HG03066 (cell line): ENCODE data around the gene CLDN15.

Experiments used
- ATAC-seq: cut with Tn5 transposase; IDR thresholded peaks from one replicate; pipeline ENCODE4 v1.9.1; 2021; ENCODE audit warnings: low read depth; ENCODE audit not compliant: unreplicated experiment

The CLDN15 gene

DNA sequence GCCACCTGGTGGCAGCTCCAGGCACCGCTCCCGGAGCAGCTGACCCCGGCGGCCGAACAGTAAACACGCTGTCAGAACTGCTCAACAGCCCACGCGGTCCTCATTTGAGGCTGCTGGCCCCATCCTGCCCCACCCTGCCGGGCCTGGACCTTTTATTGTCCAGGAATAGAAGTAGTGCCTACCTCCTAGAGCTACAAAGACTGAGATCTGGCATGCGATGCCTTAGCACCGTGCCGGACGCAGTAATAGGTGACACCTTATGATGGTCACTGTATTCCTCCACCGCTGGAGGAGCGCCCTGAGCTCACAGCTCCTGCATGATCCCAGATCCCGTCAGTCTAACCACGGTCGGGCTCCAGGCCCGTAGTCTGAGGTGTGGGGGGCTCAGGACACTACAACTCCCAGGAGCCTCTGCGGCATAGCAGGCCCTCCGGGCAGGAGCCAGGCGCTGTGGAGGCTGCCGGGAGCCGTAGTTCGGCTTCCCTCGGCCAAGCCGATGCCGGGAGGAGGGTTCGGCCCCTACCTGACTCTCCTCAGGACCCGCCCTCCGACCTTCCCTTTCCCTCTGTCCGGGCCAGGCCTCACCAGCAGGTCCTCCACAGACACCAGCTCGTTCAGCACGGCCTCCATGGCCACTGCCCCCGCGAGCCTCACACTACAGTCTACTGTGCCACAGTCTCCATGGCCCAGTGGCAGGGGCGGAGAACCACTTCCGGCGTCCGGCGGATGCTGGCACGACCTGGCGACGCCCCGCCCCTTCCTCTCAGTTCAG, 7.0 kb upstream of the CLDN15 start, which contains the start of gene FIS1:
Gene FIS1, minus strand, starts transcription at position 707 of the 772 bp plus-strand sequence. Its CDS starts 77 bp downstream, at position 630.
- ATAC-seq, result peak; percentile 87

DNA sequence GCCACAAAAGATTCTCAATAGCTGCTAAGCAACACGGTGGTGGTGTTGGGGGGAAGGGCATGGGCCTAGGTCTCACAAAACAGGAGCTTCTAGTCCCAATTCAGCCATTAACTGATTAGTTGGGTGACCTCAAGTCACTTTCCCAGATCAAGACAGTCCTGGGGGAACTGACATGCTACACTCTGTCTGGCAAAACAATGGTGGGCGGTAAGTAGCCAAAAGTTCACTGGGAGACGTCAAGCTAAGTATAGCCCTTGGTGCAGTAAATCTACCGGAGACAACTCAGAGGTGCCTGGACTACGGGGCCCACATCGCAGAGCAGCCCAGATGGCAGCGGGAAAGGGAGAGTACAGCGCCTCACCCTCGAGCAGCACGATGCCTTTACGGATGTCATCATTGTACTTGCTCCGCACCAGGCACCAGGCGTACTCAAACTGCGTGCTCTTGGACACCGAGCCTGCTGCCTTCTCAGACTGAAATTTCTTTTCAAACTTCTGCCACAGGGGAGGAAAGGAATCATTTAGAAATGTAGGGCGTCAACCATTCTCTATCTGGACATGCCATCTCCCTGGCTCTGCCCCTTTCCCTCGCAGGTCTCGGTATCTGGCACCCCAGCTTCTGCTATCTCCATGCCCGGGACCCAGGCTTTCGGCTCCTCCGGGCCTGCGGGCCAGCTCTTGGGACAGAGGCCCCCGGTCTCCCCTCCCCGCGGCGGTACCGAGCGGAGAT, 6.2 kb upstream of the CLDN15 start:
- no peak for ATAC-seq

DNA sequence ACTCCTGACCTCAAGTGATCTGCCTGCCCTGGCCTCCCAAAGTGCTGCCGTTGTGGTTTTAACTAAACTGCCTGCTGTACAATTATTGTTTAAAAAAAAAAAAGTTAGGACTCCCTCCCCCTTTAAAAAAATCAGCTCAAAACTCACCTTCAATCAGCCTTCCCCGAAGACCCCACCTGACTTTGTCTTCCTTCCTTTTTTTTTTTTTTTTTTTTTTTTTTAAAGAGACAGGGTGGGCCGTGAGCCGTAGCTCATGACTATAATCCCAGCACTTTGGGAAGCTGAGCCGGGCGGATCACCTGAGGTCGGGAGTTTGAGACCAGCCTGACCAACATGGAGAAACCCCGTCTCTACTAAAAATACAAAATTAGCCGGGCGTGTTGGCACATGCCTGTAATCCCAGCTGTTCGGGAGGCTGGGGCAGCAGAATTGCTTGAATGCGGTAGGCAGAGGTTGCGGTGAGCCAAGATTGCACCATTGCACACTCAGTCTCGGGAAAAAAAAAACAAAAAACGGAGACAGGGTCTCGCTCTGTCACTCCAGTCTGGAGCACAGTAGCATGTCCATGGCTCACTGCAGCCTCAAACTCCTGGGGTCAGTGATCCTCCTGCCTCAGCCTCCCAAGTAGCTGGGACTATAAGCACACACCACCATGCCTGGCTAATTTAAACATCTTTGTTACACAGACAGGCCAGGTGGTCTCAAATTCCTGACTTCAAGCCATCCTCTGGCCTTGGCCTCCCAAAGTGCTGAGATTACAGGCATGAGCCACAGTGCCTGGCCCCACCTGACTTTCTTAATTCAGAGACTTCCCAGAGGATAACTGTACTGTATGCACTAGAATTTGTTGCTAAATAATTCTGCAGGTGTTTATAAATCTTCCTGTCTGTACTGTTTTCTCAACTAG, 4.1 kb upstream of the CLDN15 start:
- no peak for ATAC-seq

DNA sequence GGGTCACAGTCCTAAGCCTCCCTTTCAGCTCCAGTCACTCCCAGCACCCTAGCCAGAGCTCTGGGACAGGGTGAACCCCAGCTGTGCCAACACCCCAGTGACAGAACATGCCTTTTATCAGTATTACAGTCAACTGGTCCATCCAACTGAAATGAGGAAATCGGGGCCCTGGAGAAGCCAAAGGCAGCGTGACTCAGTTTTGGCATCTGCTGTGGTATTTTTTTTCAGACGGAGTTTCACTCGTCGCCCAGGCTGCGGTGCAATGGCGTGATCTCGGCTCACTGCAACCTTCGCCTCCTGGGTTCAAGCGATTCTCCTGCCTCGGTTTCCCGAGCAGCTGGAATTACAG, 3.4 kb upstream of the CLDN15 start:
- ATAC-seq, result no peak

DNA sequence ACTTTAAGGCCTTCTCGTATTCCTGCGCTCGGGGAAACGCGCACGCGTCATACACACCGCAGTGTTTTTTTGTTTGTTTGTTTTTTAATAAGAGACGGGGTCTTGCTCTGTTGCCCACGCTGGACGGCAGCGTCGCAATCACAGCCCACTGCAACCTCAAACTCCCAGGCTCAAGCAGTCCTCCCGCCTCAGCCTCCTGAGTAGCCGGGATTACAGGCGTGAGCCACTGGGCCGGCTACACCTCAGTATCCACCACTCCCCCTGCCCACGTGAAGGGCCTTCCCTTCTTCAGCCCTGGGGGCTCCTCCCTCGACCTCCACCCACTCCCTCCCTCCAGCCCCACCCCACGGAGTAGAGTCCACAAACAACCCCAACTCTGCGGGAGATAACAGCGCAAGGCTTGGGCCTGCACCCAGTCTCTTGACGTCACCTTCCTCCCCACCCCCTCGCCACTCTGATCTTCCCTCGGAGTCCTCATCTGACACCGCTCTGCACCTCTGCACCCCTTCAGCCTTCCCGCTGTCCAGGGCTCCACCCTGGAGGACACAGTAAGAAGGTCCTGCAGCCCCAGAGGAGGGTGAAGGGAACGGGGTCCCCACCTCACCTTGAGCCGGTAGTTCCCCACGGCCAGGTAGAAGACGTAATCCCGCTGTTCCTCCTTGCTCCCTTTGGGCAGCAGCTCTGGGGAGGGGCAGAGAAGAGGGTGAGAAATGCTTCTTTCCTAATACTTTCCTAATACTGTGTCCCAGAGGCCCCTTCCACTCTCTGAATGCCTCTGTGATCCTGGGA, 2.8 kb upstream of the CLDN15 start:
- ATAC-seq, result no peak

DNA sequence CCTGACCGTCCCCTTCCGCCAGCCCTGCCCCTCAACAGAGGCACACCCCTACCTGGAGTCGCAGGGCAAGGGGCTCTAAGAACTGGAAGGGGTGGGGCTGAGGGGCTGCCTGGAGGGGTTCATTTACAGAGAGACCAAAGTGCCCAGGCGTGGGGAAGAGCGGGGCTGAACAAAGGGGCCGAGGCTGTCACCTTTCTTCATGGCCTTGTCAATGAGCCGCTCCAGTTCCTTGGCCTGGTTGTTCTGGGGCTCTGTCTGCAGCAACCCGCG, 2.3 kb upstream of the CLDN15 start:
- no peak for ATAC-seq

DNA sequence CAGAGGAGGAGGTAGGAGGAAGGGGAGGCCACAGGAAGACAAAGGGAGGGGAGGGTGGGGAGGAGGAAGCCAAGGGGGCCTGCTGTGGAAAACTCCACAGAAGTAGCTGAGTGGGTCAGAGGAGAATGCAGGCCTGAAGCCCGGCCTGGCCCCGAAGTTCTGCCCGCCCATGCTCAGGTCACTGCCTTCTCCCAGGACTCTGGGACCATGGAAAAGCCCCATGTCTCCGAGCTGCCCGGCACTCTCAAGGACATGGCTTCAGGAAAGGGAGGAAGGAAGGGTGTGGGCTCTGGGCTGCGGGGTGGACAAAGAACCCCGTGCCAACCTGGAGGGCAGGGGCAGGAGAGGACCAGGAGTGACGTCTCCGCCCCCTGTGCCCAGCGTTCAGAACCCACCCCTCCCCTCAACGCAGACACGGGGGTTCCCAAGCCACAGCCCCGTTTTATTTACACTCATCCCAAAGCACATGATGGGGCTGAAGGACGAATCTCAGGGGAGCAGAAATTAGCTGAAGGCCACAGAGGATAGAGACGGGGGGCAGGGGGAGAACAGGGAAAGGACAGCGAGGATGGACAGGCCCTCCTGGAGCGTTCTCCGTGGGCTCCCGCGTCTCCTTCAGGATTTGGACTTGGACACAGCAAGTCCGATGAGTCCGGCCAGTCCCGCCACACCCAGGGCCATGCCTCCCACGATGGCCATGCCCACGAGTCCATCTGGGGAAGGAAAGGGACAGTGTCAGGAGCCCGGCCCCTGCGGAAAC, 1.8 kb upstream of the CLDN15 start:
- no peak for ATAC-seq

DNA sequence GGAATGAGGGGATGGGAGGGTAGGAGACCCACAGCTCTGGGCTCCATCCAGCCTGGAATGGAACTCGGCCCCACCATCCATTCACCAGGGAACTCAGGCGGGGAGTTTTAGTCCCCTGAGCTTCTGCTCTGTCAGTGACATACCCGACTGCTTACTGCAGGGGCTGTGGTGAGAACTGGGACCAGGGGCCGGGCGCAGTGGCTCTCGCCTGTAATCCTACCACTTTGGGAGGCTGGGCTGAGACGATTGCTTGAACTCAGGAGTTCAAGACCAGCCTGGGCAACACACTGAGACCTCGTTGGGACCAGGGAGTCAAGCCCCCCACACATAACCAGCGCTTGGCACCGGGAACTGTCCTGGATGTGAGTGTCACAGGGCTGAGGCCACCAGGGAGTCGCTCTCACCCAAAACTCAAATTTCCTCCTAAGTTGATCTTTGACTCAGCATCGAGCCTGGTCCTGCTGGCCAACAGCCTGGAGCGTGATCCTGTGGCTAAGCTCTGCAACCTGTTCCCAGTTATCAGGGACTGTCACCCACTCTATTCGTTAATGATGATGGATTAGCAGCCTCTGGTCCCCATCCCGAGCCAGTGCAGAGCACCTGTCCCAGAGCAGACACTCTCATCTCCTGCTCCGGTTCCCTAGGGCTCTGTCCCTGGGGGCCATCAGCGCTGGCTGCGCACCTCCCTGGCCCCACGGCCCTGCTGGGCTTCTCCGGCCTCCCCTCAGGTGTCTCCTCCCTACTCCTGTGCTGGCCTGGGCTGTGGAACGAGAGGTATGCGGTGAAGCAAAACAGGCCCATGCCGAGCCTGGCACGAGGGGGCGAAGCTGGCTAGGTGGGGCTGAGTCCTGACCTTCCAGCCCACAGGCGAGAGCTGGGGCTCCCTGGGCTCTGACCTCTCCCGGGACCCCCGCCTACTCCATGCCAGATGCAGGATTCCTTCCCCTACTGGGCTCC, 902 bp upstream of the CLDN15 start:
- no peak for ATAC-seq

DNA sequence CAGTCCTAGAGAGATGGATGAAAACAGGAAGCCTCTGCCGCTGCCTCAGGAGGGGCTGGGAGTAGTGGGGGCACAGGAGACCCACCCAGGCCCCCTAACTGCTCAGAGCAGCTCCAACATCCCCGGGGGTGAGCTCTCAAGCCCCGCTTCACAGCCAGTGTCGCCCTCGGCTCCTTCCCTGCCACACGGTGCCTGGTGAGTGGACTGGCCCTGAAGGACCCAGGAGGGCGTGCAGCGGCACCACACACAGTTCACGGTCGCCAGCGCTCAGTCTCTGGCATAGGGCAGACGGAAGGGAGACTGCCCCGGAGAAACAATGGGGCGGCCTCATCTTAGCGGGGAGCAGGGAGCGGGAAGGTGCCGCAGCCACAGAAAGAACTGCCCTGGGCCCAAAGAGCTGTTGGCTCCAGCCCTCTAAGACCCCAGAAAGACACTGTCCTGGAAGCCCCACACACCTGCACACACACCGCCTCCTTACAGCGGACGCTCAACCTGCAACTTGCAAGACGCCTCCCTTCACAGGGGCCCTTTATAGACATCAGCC, 1.2 kb downstream of the CLDN15 start:
- ATAC-seq, result no peak

DNA sequence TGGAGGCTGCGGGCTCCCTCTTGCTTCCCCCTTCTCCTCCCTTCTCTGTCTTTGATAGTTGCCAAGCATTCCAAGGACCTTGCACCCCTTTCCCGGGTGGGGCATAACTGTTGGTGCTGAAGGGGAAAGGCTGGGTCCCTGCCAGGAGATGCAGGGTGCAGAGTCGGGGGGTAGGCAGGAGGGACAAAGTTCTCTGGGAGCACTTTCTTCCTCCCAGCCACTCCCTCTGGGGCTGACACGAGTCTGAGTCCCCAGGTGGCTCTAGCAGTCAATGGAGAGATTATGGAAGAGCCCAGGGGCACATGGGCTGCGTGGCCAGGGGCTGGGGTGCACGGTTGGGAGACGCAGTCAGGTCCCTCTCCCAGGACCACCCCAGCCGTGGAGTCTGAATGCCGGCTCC, 2.1 kb downstream of the CLDN15 start:
- ATAC-seq, result no peak

DNA sequence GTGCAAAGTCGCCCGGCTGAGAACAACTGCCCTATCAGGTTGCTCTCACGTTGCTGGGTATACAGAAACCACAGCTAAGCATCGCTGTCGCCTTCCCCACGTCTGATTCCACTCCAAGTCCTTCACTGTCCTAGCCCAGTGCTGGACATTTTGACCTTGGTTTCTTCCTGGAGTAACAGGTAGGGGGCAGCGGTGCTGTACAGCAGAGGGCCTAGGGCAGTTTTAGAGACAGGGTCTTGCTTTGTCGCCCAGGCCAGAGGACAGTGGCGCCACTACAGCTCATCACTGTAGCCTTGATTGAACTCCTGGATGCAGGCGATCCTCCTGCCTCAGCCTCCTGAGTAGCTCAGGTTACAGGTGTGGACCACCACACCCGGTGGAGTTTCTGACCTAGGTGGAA, 2.6 kb downstream of the CLDN15 start:
- no peak for ATAC-seq

DNA sequence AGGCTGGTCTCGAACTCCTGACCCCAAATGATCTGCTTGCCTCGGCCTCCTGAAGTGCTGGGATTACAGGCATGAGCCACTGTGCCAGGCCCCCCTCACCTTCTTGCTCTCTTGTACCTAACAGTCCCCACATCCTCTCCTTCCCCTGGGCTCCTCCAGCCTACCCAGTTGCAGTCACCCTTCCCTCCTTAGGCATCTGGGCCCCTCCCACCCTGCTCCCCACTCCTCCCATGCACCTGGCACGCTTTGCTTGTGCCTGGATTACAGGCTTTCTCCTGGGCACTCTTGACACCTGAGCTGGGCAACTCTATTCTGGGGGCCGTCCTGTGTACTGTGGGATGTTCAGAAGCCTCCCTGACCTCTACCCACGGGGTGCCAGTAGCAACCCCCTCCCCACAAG, 3.0 kb downstream of the CLDN15 start:
- ATAC-seq, result no peak

DNA sequence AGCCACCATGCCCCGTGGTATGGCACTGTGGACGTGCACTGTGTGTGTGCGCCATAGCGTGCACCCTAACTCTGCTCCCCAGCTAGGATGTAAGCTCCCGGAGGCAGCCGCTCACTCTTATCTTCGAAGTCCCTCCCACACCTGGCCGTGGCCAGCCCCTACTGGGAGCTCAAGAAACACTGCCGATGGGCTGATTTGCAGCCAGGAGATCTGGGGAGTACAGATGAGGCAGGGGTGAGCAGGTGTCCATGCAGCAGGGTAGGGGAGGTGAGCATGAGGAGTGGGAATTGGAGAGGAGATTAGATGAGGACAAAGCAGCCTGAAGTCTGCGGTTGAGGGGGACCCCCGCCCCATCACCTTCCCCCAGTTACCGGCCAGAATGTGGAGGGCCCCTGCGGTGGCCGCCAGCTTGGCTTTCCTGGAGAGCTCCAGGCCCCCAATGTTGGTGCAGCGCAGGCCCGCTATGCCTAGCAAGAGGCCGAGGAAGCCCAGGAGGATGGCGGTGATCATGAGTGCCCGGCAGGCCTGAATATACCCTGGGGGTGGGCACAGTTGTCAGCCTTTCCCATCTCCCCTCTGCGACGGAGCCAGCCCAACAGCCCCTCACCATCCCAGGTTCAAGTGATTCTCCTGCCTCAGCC, 3.6 kb downstream of the CLDN15 start:
- ATAC-seq, result no peak

DNA sequence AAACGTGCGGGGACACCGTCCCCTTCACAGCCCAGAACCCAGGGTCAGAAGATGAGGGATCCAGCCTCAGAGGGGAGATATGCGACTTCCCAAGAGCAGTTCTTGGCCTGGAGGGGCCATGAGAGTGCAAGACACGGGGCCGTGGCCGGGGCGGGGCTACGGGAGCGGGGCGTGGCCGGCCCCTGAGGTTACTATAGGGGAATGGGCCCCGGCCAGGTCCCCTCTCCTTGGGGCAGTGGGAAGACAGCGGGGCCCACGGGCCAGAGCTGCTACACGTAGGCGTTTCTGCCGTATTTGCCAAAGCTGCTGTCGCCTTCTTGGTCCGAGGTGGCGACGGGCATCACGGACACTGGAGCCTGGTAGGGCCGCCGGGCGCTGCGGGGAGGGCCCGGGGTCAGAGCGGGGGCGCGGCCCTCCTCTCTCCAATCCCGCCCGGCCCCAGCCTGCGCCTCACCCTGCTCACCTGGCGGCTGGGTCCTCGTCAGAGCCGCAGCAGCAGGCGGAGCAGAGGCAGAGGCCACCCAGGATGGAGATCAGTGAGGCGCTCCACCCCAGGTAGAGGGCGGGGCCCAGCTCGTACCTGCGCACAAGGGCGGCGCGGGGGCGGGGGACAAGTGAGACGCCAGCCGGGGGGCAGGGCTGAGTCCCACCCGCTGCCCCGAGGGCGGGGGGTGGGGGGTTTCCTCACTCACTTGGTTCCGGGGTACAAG, 5.3 kb downstream of the CLDN15 start:
- ATAC-seq, result no peak

DNA sequence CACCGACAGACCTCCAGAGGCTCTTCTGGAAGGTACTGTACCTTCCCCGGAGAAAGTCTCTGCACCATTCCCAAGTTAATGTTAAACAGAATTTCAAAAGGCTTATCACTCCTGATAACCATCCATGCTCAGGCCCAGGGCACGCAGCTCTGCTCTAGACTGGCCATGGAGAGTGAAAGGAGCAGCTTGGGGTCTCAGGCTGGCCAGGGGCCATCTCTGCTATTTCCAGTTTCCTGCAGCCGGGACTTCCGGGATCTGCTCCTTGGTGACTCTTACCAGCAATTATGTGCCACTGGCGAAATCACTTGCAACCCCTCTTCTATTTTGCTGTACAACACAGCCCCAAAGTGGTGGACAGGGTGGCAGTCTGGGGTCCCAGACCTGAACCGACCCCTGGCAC, 6.0 kb downstream of the CLDN15 start:
- ATAC-seq, result no peak

DNA sequence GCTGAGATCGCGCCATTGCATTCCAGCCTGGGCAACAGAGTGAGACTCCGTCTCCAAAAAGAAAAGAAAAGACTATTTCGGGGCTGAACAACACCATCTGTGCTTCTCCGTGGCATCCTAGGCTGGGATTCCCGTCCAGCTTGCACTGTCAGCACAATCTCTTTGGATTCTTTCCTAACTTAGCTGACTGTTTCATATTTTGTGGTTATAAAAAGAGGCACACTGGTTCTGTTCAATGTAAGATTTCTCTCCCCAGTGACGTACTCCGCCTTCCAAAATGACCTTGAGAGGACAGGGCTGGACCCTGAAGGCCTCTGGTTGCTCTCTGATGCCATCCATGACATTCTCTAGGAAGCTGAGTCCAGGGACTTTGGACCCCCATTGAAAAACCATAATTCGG, 10.9 kb downstream of the CLDN15 start:
- ATAC-seq, result no peak

DNA sequence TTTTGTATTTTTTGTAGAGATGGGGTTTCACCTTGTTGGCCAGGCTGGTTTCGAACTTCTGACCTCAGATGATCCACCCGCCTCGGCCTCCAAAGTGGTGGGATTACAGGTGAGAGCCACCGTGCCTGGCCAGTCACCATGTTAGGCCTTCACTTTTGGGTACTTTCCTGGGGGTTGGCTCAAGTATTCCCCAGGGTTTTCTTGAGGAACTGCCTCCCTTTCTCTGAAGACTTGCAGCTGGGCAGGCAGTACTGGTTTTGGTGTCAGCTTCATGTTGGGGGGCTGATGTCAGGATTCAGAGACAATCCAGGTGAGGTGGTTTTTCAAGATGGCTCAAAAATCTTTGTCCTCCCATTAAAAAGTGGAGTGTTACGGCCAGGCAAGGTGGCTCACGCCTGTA, 12.0 kb downstream of the CLDN15 start:
- ATAC-seq, result no peak
